Epithelial cell of esophagus (primary cell): ENCODE data around the gene SLC12A1.
A peak's percentile ranks its signal among the peaks of the same experiment; 100 is the strongest.

Experiments used
- DNase-seq: peaks from one replicate; pipeline ENCODE4 v3.0.0; 2010; ENCODE audit warnings: low read depth
- H3K4me3 ChIP-seq: 2 replicates; pipeline ENCODE4 v1.5.1; 2011; ENCODE audit warnings: mild to moderate bottlenecking, low read length, control low read depth
- TF ChIP-seq, protein P1 (sequence below): IDR thresholded peaks from 2 replicates; pipeline ENCODE4 v1.5.1; 2011; ENCODE audit warnings: low read depth, mild to moderate bottlenecking, low read length, control low read depth, inconsistent platforms; ENCODE audit not compliant: insufficient read depth; ENCODE audit errors: missing control alignments

The SLC12A1 gene

GRCh38 chr15:48282216-48282615, 76.1 kb downstream of the SLC12A1 start:
- TF ChIP-seq, protein P1, sequence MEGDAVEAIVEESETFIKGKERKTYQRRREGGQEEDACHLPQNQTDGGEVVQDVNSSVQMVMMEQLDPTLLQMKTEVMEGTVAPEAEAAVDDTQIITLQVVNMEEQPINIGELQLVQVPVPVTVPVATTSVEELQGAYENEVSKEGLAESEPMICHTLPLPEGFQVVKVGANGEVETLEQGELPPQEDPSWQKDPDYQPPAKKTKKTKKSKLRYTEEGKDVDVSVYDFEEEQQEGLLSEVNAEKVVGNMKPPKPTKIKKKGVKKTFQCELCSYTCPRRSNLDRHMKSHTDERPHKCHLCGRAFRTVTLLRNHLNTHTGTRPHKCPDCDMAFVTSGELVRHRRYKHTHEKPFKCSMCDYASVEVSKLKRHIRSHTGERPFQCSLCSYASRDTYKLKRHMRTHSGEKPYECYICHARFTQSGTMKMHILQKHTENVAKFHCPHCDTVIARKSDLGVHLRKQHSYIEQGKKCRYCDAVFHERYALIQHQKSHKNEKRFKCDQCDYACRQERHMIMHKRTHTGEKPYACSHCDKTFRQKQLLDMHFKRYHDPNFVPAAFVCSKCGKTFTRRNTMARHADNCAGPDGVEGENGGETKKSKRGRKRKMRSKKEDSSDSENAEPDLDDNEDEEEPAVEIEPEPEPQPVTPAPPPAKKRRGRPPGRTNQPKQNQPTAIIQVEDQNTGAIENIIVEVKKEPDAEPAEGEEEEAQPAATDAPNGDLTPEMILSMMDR = no peak
- no peak overlapping the region for H3K4me3 ChIP-seq
- no peak for DNase-seq

GRCh38 chr15:48283396-48284145, 77.5 kb downstream of the SLC12A1 start:
- TF ChIP-seq, protein P1 = no peak
- no peak for DNase-seq

GRCh38 chr15:48285329-48286214, 79.5 kb downstream of the SLC12A1 start:
- TF ChIP-seq, protein P1 = peak; percentile 73
- peak; percentile 77 for DNase-seq
- no peak overlapping the region for H3K4me3 ChIP-seq

More at GRCh38 chr15:48283396-48284145, 77.5 kb downstream of the SLC12A1 start:
- H3K4me3 ChIP-seq = no peak overlapping the region

- no peak overlapping the region for H3K4me3 ChIP-seq
- TF ChIP-seq, protein P1 = no peak
- DNase-seq = peak; percentile 33
These were observed 83.5 kb downstream of the SLC12A1 start for GRCh38 chr15:48289628-48290027.

DNA sequence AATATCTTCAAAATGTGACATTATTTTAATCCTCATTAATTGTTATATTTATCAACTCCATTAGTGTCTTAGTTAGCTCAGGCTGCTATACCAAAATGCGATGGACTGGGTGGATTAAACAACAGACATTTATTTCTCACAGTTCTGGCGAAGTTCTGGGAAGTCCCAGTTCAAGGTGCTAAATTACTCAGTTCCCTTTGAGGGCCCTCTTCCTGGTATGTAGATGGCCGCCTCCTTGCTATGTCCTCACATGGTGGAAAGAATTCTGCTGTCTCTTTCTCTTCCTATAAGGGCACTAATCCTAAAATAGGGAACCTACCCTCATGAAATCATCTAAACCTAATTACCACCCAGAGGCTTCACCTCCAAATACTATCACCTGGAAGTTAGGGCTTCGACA, 86.4 kb downstream of the SLC12A1 start:
- DNase-seq = peak; percentile 4
- TF ChIP-seq, protein P1 = no peak
- no peak overlapping the region for H3K4me3 ChIP-seq

GRCh38 chr15:48297668-48298067, 91.6 kb downstream of the SLC12A1 start:
- no peak overlapping the region for H3K4me3 ChIP-seq
- DNase-seq = no peak
- TF ChIP-seq, protein P1 = no peak
